Measurements from ENCODE around the gene EIF2S2. TPM values are rescaled to one million over a fixed set of nuclear protein-coding genes. Genes with fewer than 3 reads are reported as not detected.

The EIF2S2 gene
- total and polyA plus RNA-seq, 2 donors (not counting 1 experiment from before 2014, with no cell fraction given), result 11.3 to 26.4 TPM

- Histone ChIP-seq H3K27ac (ENCODE audit: low read length in 2 of 2) (no peak overlapping the region), H3K9me3 (ENCODE audit: control extremely low read depth in 1 of 3, control insufficient read depth in 2 of 3, insufficient read depth in 1 of 3, low read length in 2 of 3) (no peaks in the 10 kb centered on the region), H4K20me1 (ENCODE audit: control insufficient read depth, insufficient read depth, low read length, poor library complexity, severe bottlenecking) (peaks cover 23% of the 10 kb centered on the region), H3K36me3 (replicated peaks in 1 of 2; ENCODE audit: control extremely low read depth in 1 of 2, control insufficient read depth in 1 of 2, extremely low read depth in 1 of 2, insufficient read depth in 2 of 2, low read length in 1 of 2) (peaks cover 20 to 75% of the 10 kb centered on the region in 2 experiments), H3K79me2 (ENCODE audit: control insufficient read depth, insufficient read depth, low read length) (peaks cover 4% of the 10 kb centered on the region), H3K4me2 (replicated peaks; ENCODE audit: low read depth, low read length, poor library complexity, severe bottlenecking) (no peak overlapping the region), H3K27me3 (replicated peaks in 1 of 4; ENCODE audit: control extremely low read depth in 1 of 4, control insufficient read depth in 3 of 4, insufficient read depth in 4 of 4, low read length in 3 of 4) (no peaks in the 10 kb centered on the region), H3K9ac (ENCODE audit: low read length) (no peak overlapping the region), H3K4me1 (ENCODE audit: control insufficient read depth in 2 of 2, insufficient read depth in 2 of 2, low read length in 2 of 2) (no peaks in the 10 kb centered on the region), H2AFZ (ENCODE audit: insufficient read depth, low read depth, low read length, poor library complexity, severe bottlenecking) (no peak overlapping the region), H3K4me3 (ENCODE audit: control extremely low read depth in 1 of 5, extremely low read depth in 1 of 5, insufficient read depth in 1 of 5, low read depth in 2 of 5, low read length in 4 of 5) (no peak overlapping the region)
- no peak for TF ChIP-seq EZH2 (IDR thresholded peaks at IDR 0.05; ENCODE audit: borderline replicate concordance, insufficient read depth, low read depth, low read length, poor library complexity, severe bottlenecking)
- TF ChIP-seq, protein P1, sequence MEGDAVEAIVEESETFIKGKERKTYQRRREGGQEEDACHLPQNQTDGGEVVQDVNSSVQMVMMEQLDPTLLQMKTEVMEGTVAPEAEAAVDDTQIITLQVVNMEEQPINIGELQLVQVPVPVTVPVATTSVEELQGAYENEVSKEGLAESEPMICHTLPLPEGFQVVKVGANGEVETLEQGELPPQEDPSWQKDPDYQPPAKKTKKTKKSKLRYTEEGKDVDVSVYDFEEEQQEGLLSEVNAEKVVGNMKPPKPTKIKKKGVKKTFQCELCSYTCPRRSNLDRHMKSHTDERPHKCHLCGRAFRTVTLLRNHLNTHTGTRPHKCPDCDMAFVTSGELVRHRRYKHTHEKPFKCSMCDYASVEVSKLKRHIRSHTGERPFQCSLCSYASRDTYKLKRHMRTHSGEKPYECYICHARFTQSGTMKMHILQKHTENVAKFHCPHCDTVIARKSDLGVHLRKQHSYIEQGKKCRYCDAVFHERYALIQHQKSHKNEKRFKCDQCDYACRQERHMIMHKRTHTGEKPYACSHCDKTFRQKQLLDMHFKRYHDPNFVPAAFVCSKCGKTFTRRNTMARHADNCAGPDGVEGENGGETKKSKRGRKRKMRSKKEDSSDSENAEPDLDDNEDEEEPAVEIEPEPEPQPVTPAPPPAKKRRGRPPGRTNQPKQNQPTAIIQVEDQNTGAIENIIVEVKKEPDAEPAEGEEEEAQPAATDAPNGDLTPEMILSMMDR (IDR thresholded peaks at IDR 0.05), result no peak
- CTCF ChIA-PET, result no interaction called here
- Mint-ChIP-seq H3K4me1 (no peaks in the 10 kb centered on the region), H3K27me3 (no peaks in the 10 kb centered on the region), H3K9me3 (ENCODE audit: insufficient read depth) (no peaks in the 10 kb centered on the region), H3K4me3 (no peak overlapping the region), H3K27ac (no peak overlapping the region)
- intact Hi-C loops (cut with micrococcal nuclease), result no loop called here
- WGBS (ENCODE audit: insufficient coverage), result 92% methylated on average over 8 of the region's 13 CpGs
- ATAC-seq (ENCODE audit: low read depth), result no peak
- POLR2A ChIA-PET, result interaction anchor here (0.8 kb wide), 1 partner anchor 10 kb away, joined by 3 read pairs; no protein-coding TSS in a partner anchor
- no peak for DNase-seq
Measured at GRCh38 chr20:34089655-34090345, 22.2 kb downstream of the EIF2S2 start.

- Histone ChIP-seq H2AFZ (ENCODE audit: insufficient read depth, low read depth, low read length, poor library complexity, severe bottlenecking) (no peak overlapping the region), H3K4me2 (replicated peaks; ENCODE audit: low read depth, low read length, poor library complexity, severe bottlenecking) (no peak overlapping the region), H3K79me2 (ENCODE audit: control insufficient read depth, insufficient read depth, low read length) (peaks cover 4% of the 10 kb centered on the region), H3K4me3 (ENCODE audit: control extremely low read depth in 1 of 5, extremely low read depth in 1 of 5, insufficient read depth in 1 of 5, low read depth in 2 of 5, low read length in 4 of 5) (no peak overlapping the region), H4K20me1 (ENCODE audit: control insufficient read depth, insufficient read depth, low read length, poor library complexity, severe bottlenecking) (peaks cover 16% of the 10 kb centered on the region), H3K9me3 (ENCODE audit: control extremely low read depth in 1 of 3, control insufficient read depth in 2 of 3, insufficient read depth in 1 of 3, low read length in 2 of 3) (no peaks in the 10 kb centered on the region), H3K4me1 (ENCODE audit: control insufficient read depth in 2 of 2, insufficient read depth in 2 of 2, low read length in 2 of 2) (no peaks in the 10 kb centered on the region), H3K27ac (ENCODE audit: low read length in 2 of 2) (no peak overlapping the region), H3K9ac (ENCODE audit: low read length) (no peak overlapping the region), H3K27me3 (replicated peaks in 1 of 4; ENCODE audit: control extremely low read depth in 1 of 4, control insufficient read depth in 3 of 4, insufficient read depth in 4 of 4, low read length in 3 of 4) (no peaks in the 10 kb centered on the region), H3K36me3 (replicated peaks in 1 of 2; ENCODE audit: control extremely low read depth in 1 of 2, control insufficient read depth in 1 of 2, extremely low read depth in 1 of 2, insufficient read depth in 2 of 2, low read length in 1 of 2) (peaks cover 20 to 74% of the 10 kb centered on the region in 2 experiments)
- DNase-seq (no peak), ATAC-seq (ENCODE audit: low read depth) (no peak)
- Mint-ChIP-seq H3K27me3 (no peaks in the 10 kb centered on the region), H3K9me3 (ENCODE audit: insufficient read depth) (no peaks in the 10 kb centered on the region), H3K27ac (no peak overlapping the region), H3K4me3 (no peak overlapping the region), H3K4me1 (peaks cover 5% of the 10 kb centered on the region)
- ChIA-PET CTCF (no interaction called here), POLR2A (no interaction called here)
- no peak for TF ChIP-seq EZH2 (IDR thresholded peaks at IDR 0.05; ENCODE audit: borderline replicate concordance, insufficient read depth, low read depth, low read length, poor library complexity, severe bottlenecking)
- TF ChIP-seq, protein P1 (IDR thresholded peaks at IDR 0.05), result no peak
- WGBS (ENCODE audit: insufficient coverage), result no CpG with 5 or more reads among the region's 5 CpGs
- intact Hi-C loops (cut with micrococcal nuclease), result no loop called here
Measured at GRCh38 chr20:34089175-34089479, 22.9 kb downstream of the EIF2S2 start.
